Measurements from ENCODE around the gene ACCS.

Gene ACCS

DNA sequence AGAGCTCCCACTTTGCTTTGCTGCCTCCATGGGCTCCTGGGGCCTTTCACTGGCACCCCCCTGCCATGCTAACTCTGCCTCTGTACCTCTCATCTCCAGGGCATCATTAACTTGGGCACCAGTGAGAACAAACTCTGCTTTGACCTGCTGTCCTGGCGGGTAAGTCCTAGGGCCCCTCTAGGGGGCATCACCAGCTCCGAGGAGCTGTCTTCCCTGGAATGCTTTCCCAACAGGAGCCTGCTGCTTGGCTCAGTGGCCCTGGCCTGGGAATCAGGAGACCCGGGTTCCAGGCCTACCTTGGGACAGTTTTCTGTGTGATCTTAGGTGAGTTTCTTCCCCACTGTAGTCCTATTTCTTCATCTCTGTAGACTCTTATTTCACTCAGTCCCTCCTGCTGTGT is 5.1 kb downstream of the ACCS start:
- Histone ChIP-seq H2AK5ac (ENCODE audit: low read depth, low read length) (no peak overlapping the region), H3K18ac (ENCODE audit: low read length) (no peak overlapping the region), H2BK5ac (ENCODE audit: low read length) (no peak overlapping the region), H3K27me3 (ENCODE audit: control insufficient read depth in 3 of 3, insufficient read depth in 3 of 3, low read depth in 1 of 3, low read length in 3 of 3) (peaks cover 0 to 19% (median 0%) of the 10 kb centered on the region in 3 experiments), H3K36me3 (replicated peaks in 1 of 2; ENCODE audit: control insufficient read depth in 2 of 2, insufficient read depth in 2 of 2, low read length in 2 of 2) (no peaks in the 10 kb centered on the region), H2BK15ac (ENCODE audit: low read length) (no peak overlapping the region), H3K9ac (ENCODE audit: low read depth, low read length, poor library complexity) (no peak overlapping the region), H4K91ac (ENCODE audit: low read depth, low read length, poor library complexity) (no peak overlapping the region), H3K27ac (replicated peaks; ENCODE audit: low read length) (no peak overlapping the region), H3K4me2 (ENCODE audit: insufficient read depth, low read length, poor library complexity, severe bottlenecking) (no peak overlapping the region), H4K8ac (ENCODE audit: low read depth, low read length) (no peak overlapping the region), H3K9me3 (replicated peaks in 1 of 2; ENCODE audit: control insufficient read depth in 2 of 2, insufficient read depth in 1 of 2, low read depth in 1 of 2, low read length in 2 of 2) (no peaks in the 10 kb centered on the region), H3K23ac (ENCODE audit: low read depth, low read length, poor library complexity) (no peak overlapping the region), H2AFZ (ENCODE audit: low read length) (no peak overlapping the region), H3K79me1 (ENCODE audit: low read depth, low read length) (no peaks in the 10 kb centered on the region), H3K4ac (ENCODE audit: low read length) (no peak overlapping the region), H3K4me1 (ENCODE audit: control insufficient read depth in 2 of 2, insufficient read depth in 1 of 2, low read depth in 1 of 2, low read length in 2 of 2) (peaks cover 0 to 4% of the 10 kb centered on the region in 2 donors), H3K4me3 (ENCODE audit: low read length in 2 of 2) (no peak overlapping the region), H2BK120ac (ENCODE audit: low read depth, low read length) (no peak overlapping the region), H2BK12ac (ENCODE audit: low read length) (no peak overlapping the region), H3K14ac (ENCODE audit: low read length) (no peak overlapping the region)
- no CpG with 5 or more reads among the region's 3 CpGs for WGBS, 2 donors (ENCODE audit: extremely low coverage in 2 of 2, insufficient read length in 2 of 2, insufficient replicate concordance in 1 of 2)
- no peak for DNase-seq (ENCODE audit: low spot score)

DNA sequence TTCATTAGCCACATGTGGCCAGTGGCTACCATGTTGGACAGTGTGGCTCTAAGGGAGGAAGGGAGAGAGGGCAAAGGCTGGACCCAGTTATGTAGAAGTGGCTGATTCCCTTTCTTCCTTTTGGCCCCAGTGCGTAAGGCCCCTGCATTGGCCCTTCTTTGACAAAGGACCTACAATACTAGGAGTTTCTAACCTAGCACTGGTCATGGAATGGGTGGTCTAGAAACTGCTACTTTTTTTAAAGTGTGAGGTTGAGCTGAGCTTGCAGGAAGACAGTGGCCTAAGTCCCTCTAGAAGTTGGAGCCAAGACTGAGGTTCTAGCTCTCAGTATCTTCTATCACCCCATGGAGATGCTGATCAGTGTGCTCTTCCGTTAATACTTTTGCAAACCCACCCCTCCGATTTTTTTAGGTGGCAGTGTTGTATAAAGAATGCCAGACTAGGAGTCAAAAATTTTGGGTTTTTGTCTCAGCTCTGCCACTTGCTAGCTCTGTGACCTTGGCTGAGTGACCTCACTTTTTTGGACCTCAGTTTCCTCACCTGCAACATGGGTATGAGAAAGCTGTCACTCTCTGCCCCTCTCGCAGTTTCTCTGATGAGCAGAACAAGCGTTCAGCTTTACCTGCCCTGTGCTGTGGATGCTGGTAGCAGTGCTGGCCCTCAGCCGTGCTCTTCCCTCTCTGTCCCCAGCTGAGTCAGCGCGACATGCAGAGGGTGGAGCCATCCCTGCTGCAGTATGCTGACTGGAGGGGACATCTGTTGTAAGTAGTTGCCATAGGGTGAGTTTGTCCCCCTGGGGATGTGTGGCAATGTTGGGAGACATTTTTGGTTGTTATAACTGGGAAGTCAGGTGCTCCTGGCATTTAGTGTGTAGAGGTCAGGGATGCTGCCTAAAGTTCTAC is 6.9 kb downstream of the ACCS start:
- H3K23ac ChIP-seq (ENCODE audit: low read depth, low read length, poor library complexity) = no peak overlapping the region
- WGBS, 2 donors (ENCODE audit: extremely low coverage in 2 of 2, insufficient read length in 2 of 2, insufficient replicate concordance in 1 of 2) = no CpG with 5 or more reads among the region's 8 CpGs
- DNase-seq (ENCODE audit: low spot score) = no peak

DNA sequence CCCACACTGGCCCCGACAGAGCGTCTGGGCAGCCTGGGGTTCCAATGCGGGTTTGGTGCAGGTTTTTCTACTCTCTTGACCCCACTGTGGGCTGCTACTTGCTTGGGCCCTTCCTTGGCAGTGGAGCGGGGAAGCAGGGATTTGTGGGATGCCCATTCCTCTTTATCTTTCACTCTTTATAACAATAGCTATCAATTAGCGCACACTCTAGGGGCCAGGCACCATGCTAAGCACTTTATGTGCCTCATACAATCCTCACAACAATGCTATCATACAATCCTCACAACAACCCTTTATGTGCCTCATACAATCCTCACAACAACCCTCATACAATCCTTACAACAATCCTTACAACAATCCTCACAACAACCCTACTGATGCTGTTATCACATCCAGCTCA is 12.7 kb downstream of the ACCS start:
- H2BK120ac ChIP-seq (ENCODE audit: low read depth, low read length) = no peak overlapping the region
- H3K23ac ChIP-seq (ENCODE audit: low read depth, low read length, poor library complexity) = no peak overlapping the region
- no peak overlapping the region for H3K9ac ChIP-seq (ENCODE audit: low read depth, low read length, poor library complexity)
- WGBS, 2 donors (ENCODE audit: extremely low coverage in 2 of 2, insufficient read length in 2 of 2, insufficient replicate concordance in 1 of 2) = no CpG with 5 or more reads among the region's 5 CpGs
- H3K14ac ChIP-seq (ENCODE audit: low read length) = no peak overlapping the region
- H2BK5ac ChIP-seq (ENCODE audit: low read length) = no peak overlapping the region
- H3K27ac ChIP-seq (replicated peaks; ENCODE audit: low read length) = no peak overlapping the region
- peaks cover 3 to 4% of the 10 kb centered on the region in 2 donors for H3K4me1 ChIP-seq (ENCODE audit: control insufficient read depth in 2 of 2, insufficient read depth in 1 of 2, low read depth in 1 of 2, low read length in 2 of 2)
- H2BK12ac ChIP-seq (ENCODE audit: low read length) = no peak overlapping the region
- no peak overlapping the region for H4K8ac ChIP-seq (ENCODE audit: low read depth, low read length)
- H3K4ac ChIP-seq (ENCODE audit: low read length) = no peak overlapping the region
- no peaks in the 10 kb centered on the region for H3K79me1 ChIP-seq (ENCODE audit: low read depth, low read length)
- H2AK5ac ChIP-seq (ENCODE audit: low read depth, low read length) = peak overlapping the region; percentile 22
- H3K9me3 ChIP-seq (replicated peaks in 1 of 2; ENCODE audit: control insufficient read depth in 2 of 2, insufficient read depth in 1 of 2, low read depth in 1 of 2, low read length in 2 of 2) = no peaks in the 10 kb centered on the region
- no peak overlapping the region for H3K4me3 ChIP-seq (ENCODE audit: low read length in 2 of 2)
- no peak for DNase-seq (ENCODE audit: low spot score)
- H3K36me3 ChIP-seq (replicated peaks in 1 of 2; ENCODE audit: control insufficient read depth in 2 of 2, insufficient read depth in 2 of 2, low read length in 2 of 2) = no peaks in the 10 kb centered on the region
- H3K18ac ChIP-seq (ENCODE audit: low read length) = peak overlapping the region; percentile 16
- no peak overlapping the region for H3K4me2 ChIP-seq (ENCODE audit: insufficient read depth, low read length, poor library complexity, severe bottlenecking)
- H2BK15ac ChIP-seq (ENCODE audit: low read length) = no peak overlapping the region
- no peak overlapping the region for H2AFZ ChIP-seq (ENCODE audit: low read length)
- H3K27me3 ChIP-seq (ENCODE audit: control insufficient read depth in 3 of 3, insufficient read depth in 3 of 3, low read depth in 1 of 3, low read length in 3 of 3) = peaks cover 0 to 28% (median 0%) of the 10 kb centered on the region in 3 experiments
- no peak overlapping the region for H4K91ac ChIP-seq (ENCODE audit: low read depth, low read length, poor library complexity)

More for the DNA sequence above, 6.9 kb downstream of the ACCS start:
- Histone ChIP-seq H2AK5ac (ENCODE audit: low read depth, low read length) (no peak overlapping the region), H2BK12ac (ENCODE audit: low read length) (no peak overlapping the region), H3K4me3 (ENCODE audit: low read length in 2 of 2) (no peak overlapping the region), H4K8ac (ENCODE audit: low read depth, low read length) (no peak overlapping the region), H2BK15ac (ENCODE audit: low read length) (no peak overlapping the region), H3K4me2 (ENCODE audit: insufficient read depth, low read length, poor library complexity, severe bottlenecking) (no peak overlapping the region), H2AFZ (ENCODE audit: low read length) (no peak overlapping the region), H3K36me3 (replicated peaks in 1 of 2; ENCODE audit: control insufficient read depth in 2 of 2, insufficient read depth in 2 of 2, low read length in 2 of 2) (no peaks in the 10 kb centered on the region), H3K9ac (ENCODE audit: low read depth, low read length, poor library complexity) (no peak overlapping the region), H2BK5ac (ENCODE audit: low read length) (no peak overlapping the region), H2BK120ac (ENCODE audit: low read depth, low read length) (no peak overlapping the region), H3K18ac (ENCODE audit: low read length) (no peak overlapping the region), H3K9me3 (replicated peaks in 1 of 2; ENCODE audit: control insufficient read depth in 2 of 2, insufficient read depth in 1 of 2, low read depth in 1 of 2, low read length in 2 of 2) (no peaks in the 10 kb centered on the region), H3K4ac (ENCODE audit: low read length) (no peak overlapping the region), H4K91ac (ENCODE audit: low read depth, low read length, poor library complexity) (no peak overlapping the region), H3K14ac (ENCODE audit: low read length) (no peak overlapping the region), H3K27ac (replicated peaks; ENCODE audit: low read length) (no peak overlapping the region), H3K79me1 (ENCODE audit: low read depth, low read length) (no peaks in the 10 kb centered on the region), H3K27me3 (ENCODE audit: control insufficient read depth in 3 of 3, insufficient read depth in 3 of 3, low read depth in 1 of 3, low read length in 3 of 3) (peaks cover 0 to 9% (median 0%) of the 10 kb centered on the region in 3 experiments), H3K4me1 (ENCODE audit: control insufficient read depth in 2 of 2, insufficient read depth in 1 of 2, low read depth in 1 of 2, low read length in 2 of 2) (peaks cover 0 to 4% of the 10 kb centered on the region in 2 donors)

DNA sequence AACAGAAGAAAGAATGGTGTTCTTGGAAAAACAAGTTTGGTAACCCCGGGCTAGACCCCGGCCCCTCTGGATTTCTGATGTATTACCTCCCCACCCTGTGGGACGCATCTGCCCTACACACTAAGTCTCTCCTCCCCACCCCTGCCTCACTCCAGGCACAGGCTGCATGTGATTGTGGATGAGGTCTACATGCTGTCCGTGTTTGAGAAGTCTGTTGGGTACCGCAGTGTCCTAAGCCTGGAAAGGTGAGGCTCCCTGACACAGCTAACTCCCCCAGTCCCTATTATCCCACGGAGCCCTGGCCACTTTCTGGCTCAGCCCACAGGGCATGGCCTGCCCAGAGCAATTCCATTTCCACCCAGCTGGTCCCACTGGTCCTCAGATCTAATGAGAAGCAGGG is 13.3 kb downstream of the ACCS start:
- H3K18ac ChIP-seq (ENCODE audit: low read length) = peak overlapping the region; percentile 68
- no peaks in the 10 kb centered on the region for H3K79me1 ChIP-seq (ENCODE audit: low read depth, low read length)
- DNase-seq (ENCODE audit: low spot score) = no peak
- no peak overlapping the region for H3K14ac ChIP-seq (ENCODE audit: low read length)
- no peak overlapping the region for H2BK15ac ChIP-seq (ENCODE audit: low read length)
- H2BK12ac ChIP-seq (ENCODE audit: low read length) = peak overlapping the region; percentile 76
- H2BK5ac ChIP-seq (ENCODE audit: low read length) = no peak overlapping the region
- no peak overlapping the region for H3K4me3 ChIP-seq (ENCODE audit: low read length in 2 of 2)
- H4K8ac ChIP-seq (ENCODE audit: low read depth, low read length) = no peak overlapping the region
- no peak overlapping the region for H3K23ac ChIP-seq (ENCODE audit: low read depth, low read length, poor library complexity)
- H3K9me3 ChIP-seq (replicated peaks in 1 of 2; ENCODE audit: control insufficient read depth in 2 of 2, insufficient read depth in 1 of 2, low read depth in 1 of 2, low read length in 2 of 2) = no peaks in the 10 kb centered on the region
- H2BK120ac ChIP-seq (ENCODE audit: low read depth, low read length) = no peak overlapping the region
- no peak overlapping the region for H3K9ac ChIP-seq (ENCODE audit: low read depth, low read length, poor library complexity)
- H3K27me3 ChIP-seq (ENCODE audit: control insufficient read depth in 3 of 3, insufficient read depth in 3 of 3, low read depth in 1 of 3, low read length in 3 of 3) = peaks cover 0 to 28% (median 0%) of the 10 kb centered on the region in 3 experiments
- no peak overlapping the region for H4K91ac ChIP-seq (ENCODE audit: low read depth, low read length, poor library complexity)
- no peak overlapping the region for H2AFZ ChIP-seq (ENCODE audit: low read length)
- no peak overlapping the region for H3K4me2 ChIP-seq (ENCODE audit: insufficient read depth, low read length, poor library complexity, severe bottlenecking)
- H2AK5ac ChIP-seq (ENCODE audit: low read depth, low read length) = no peak overlapping the region
- no CpG with 5 or more reads among the region's 6 CpGs for WGBS, 2 donors (ENCODE audit: extremely low coverage in 2 of 2, insufficient read length in 2 of 2, insufficient replicate concordance in 1 of 2)
- H3K36me3 ChIP-seq (replicated peaks in 1 of 2; ENCODE audit: control insufficient read depth in 2 of 2, insufficient read depth in 2 of 2, low read length in 2 of 2) = no peaks in the 10 kb centered on the region
- H3K4ac ChIP-seq (ENCODE audit: low read length) = no peak overlapping the region
- peaks cover 3 to 4% of the 10 kb centered on the region in 2 donors for H3K4me1 ChIP-seq (ENCODE audit: control insufficient read depth in 2 of 2, insufficient read depth in 1 of 2, low read depth in 1 of 2, low read length in 2 of 2)
- H3K27ac ChIP-seq (replicated peaks; ENCODE audit: low read length) = no peak overlapping the region

Measured in neuronal stem cell (in vitro differentiated cells).